ENCODE results near the gene SCN2B. TPM values are rescaled to one million over a fixed set of nuclear protein-coding genes. Genes with fewer than 3 reads are reported as not detected.

SCN2B gene
- polyA plus RNA-seq, 1 donor = 1.3 TPM

DNA sequence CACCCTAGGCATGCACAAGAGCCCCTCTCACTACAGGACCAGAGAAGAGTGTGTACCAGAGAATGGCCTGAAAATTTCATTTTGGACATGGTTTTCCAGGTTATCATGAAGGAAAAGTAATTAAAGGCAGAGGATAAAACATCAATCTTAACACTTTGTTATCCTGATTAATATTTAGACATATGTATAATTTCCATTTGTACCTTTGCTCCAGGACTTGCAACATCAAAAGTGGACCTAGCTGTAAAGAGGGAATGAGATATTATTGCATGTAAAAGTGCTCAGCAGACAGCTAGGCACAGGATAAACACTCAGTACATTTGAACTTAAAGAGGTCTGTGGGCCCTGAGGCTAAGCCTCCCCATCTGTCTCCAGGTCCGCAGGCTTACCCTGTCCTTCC, 21.8 kb downstream of the SCN2B start:
- peaks cover 45% of the 10 kb centered on the region for H3K4me1 ChIP-seq (ENCODE audit: control insufficient read depth, insufficient read depth, low read length)
- no peak overlapping the region for H3K4me3 ChIP-seq (ENCODE audit: low read length)
- no peaks in the 10 kb centered on the region for H3K36me3 ChIP-seq (ENCODE audit: control insufficient read depth, insufficient read depth, low read length)
- WGBS (ENCODE audit: insufficient coverage, low lambda C conversion rate) = no CpG with 5 or more reads among the region's 1 CpG
- peaks cover 3% of the 10 kb centered on the region for H3K9me3 ChIP-seq (ENCODE audit: control insufficient read depth, low read depth, low read length)
- peak in 1 of 2 donors; percentile 71 for DNase-seq
- H3K27me3 ChIP-seq (ENCODE audit: control insufficient read depth, insufficient read depth, low read length) = peaks cover 97% of the 10 kb centered on the region
- H3K27ac ChIP-seq (ENCODE audit: low read length) = peak overlapping the region; percentile 57

DNA sequence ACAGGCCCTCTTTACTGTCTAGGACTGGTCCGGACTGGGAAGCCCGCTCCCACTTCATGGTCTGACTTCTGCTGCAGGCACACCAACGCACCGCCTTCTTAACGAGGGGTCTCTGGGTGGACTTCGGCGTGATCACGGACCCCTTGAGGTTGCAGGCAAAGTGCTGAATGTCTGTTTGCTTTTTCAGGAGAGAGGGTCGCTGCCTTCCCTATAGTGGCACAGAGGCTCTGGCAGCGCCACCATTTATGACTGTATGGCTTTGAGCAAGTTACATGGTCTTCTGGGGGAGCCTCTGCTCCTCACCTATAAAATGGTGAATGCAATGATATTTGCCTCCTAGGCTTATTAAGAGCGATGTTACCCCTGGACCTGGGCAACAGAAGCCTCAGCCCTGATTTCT, 22.5 kb downstream of the SCN2B start:
- peak overlapping the region; percentile 20 for H3K27ac ChIP-seq (ENCODE audit: low read length)
- H3K9me3 ChIP-seq (ENCODE audit: control insufficient read depth, low read depth, low read length) = peaks cover 3% of the 10 kb centered on the region
- H3K36me3 ChIP-seq (ENCODE audit: control insufficient read depth, insufficient read depth, low read length) = no peaks in the 10 kb centered on the region
- no peak for DNase-seq
- H3K4me3 ChIP-seq (ENCODE audit: low read length) = no peak overlapping the region
- H3K27me3 ChIP-seq (ENCODE audit: control insufficient read depth, insufficient read depth, low read length) = peaks cover 96% of the 10 kb centered on the region
- no CpG with 5 or more reads among the region's 11 CpGs for WGBS (ENCODE audit: insufficient coverage, low lambda C conversion rate)
- peaks cover 45% of the 10 kb centered on the region for H3K4me1 ChIP-seq (ENCODE audit: control insufficient read depth, insufficient read depth, low read length)

DNA sequence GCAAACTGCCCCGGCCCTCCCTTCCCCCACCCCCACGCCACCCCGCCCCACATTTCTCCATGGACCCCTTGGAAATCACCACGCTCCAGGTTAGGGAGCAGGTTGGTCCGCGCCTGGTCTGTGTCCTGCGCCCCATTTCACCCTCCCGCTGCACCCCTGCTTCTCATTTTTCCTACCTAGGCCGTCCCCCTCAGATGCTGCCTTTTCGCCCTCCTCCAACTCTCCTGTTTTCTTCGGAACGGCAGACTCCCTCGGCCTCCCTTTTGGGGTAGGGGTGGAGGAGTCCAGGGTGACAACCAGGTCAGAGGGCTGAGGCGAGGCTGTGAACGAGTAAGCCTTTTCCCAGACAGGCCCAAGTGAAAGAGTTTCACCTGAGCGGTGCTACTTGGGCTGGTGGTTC, 22.9 kb downstream of the SCN2B start:
- WGBS (ENCODE audit: insufficient coverage, low lambda C conversion rate) = 20% methylated on average over 1 of the region's 16 CpGs
- peaks cover 93% of the 10 kb centered on the region for H3K27me3 ChIP-seq (ENCODE audit: control insufficient read depth, insufficient read depth, low read length)
- H3K9me3 ChIP-seq (ENCODE audit: control insufficient read depth, low read depth, low read length) = peaks cover 3% of the 10 kb centered on the region
- no peak overlapping the region for H3K27ac ChIP-seq (ENCODE audit: low read length)
- no peak for DNase-seq
- peak overlapping the region; percentile 39 for H3K4me3 ChIP-seq (ENCODE audit: low read length)
- no peaks in the 10 kb centered on the region for H3K36me3 ChIP-seq (ENCODE audit: control insufficient read depth, insufficient read depth, low read length)
- H3K4me1 ChIP-seq (ENCODE audit: control insufficient read depth, insufficient read depth, low read length) = peaks cover 45% of the 10 kb centered on the region

DNA sequence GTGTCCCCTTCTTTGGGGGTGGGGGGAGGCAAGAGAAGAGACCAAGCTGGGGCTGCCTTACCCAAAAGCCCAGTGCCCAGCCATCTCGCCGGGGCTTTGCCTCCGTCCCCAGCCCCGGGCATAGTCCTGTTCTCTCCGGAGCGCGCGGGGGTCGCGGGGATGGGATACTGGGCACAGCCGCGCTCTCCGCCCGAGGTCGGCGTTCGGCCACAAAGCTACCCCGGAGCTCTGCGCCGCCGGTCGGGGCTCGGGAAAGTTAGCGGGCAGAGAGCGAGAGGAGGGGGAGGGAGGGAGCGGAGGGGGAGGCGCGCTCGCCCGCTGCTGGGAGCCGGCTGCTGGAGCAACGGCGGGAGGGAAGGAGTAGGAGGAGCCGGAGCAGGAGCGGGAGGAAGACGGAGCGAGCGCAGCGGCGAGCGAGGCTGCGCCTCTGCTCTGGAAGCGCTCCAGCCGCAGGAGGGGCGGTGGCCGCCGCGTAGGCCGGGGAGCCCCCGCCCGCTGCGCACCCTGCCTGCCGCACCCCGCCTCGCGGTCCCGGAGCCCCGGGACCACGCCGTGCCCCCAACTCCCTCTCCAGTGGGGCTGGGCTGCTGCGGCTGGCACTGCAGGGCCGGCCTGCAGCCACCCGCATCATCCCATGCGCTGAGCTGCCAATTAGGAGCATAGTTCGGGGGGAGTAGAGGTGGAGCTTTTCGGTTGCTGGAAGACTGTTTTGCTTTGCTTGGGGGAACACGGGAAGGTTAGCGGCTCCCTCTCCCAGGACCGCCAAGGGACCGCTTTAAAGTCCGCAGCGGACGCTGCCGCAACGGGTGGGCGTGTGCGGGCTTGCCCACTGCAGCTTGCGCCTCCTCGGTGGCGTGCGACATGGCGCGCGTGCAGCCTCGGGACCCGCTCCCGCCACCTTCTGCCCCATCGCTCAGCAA, 23.6 kb downstream of the SCN2B start, which contains the start of gene SCN4B:
Gene SCN4B, minus strand, starts transcription at position 272 of the 920 bp plus-strand sequence. Its CDS starts 150 bp downstream, at position 122.
- peak within 1 kb of the TSS; percentile 39 for H3K4me3 ChIP-seq (ENCODE audit: low read length)
- no CpG with 5 or more reads among the region's 88 CpGs for WGBS (ENCODE audit: insufficient coverage, low lambda C conversion rate)
- peaks cover 93% of the 10 kb centered on the region for H3K27me3 ChIP-seq (ENCODE audit: control insufficient read depth, insufficient read depth, low read length)

DNA sequence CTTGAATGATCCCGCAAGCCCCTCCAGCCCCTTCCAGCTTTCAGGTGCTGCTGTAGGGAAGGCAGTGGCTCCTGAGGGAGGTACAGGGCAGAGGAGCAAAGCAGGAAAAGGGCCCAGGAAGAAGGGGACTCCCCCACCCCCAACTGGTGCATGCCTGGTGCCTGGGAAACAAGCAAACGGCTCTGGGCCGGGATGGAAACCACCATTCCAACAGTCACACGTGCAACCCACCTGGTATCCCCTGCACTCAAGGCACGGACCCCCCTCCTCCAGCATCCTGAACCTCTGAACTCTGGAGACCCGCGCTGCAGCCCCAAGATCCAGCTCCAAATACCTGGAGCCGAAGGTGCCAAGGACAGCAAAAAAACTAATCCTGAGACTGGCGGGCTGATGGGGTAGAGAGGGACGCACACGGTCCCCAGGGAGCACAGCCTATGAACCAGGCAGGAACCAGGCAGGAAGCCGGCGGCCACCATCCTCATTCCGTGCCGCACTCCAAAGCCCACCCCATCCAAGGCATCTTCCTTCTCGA, 24.4 kb downstream of the SCN2B start:
- Histone ChIP-seq H3K9me3 (ENCODE audit: control insufficient read depth, low read depth, low read length) (peaks cover 3% of the 10 kb centered on the region), H3K27me3 (ENCODE audit: control insufficient read depth, insufficient read depth, low read length) (peaks cover 90% of the 10 kb centered on the region), H3K4me3 (ENCODE audit: low read length) (peak overlapping the region; percentile 39), H3K36me3 (ENCODE audit: control insufficient read depth, insufficient read depth, low read length) (no peaks in the 10 kb centered on the region), H3K27ac (ENCODE audit: low read length) (no peak overlapping the region), H3K4me1 (ENCODE audit: control insufficient read depth, insufficient read depth, low read length) (peaks cover 45% of the 10 kb centered on the region)
- no peak for DNase-seq
- WGBS (ENCODE audit: insufficient coverage, low lambda C conversion rate) = no CpG with 5 or more reads among the region's 16 CpGs

More for the DNA sequence above, 23.6 kb downstream of the SCN2B start, which contains the start of gene SCN4B:
- peaks cover 3% of the 10 kb centered on the region for H3K9me3 ChIP-seq (ENCODE audit: control insufficient read depth, low read depth, low read length)
- H3K27ac ChIP-seq (ENCODE audit: low read length) = no peak within 1 kb of the TSS
- DNase-seq = peak; percentile 54 to 75
- H3K36me3 ChIP-seq (ENCODE audit: control insufficient read depth, insufficient read depth, low read length) = no peaks in the 10 kb centered on the region
- peaks cover 45% of the 10 kb centered on the region for H3K4me1 ChIP-seq (ENCODE audit: control insufficient read depth, insufficient read depth, low read length)

DNA sequence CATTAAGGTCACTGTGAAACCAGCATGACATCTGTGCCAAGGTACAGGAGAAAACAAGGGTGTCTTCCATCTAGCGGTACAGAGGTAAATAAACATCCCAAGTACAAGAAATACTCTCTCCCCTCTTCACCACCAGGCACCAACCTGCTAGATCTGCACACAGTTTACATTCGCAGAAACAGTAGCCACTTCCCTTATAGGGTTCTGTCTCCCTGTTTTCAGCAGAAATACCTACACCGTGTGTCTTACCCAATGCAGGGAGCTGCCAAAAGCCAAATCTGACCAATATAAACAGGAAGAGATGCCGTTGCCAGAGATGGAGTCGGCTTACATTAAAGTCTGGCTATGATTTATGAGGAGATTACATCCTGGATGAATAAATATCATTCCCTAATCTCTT, 25.0 kb downstream of the SCN2B start:
- peaks cover 89% of the 10 kb centered on the region for H3K27me3 ChIP-seq (ENCODE audit: control insufficient read depth, insufficient read depth, low read length)
- WGBS (ENCODE audit: insufficient coverage, low lambda C conversion rate) = no CpG with 5 or more reads among the region's 5 CpGs

DNA sequence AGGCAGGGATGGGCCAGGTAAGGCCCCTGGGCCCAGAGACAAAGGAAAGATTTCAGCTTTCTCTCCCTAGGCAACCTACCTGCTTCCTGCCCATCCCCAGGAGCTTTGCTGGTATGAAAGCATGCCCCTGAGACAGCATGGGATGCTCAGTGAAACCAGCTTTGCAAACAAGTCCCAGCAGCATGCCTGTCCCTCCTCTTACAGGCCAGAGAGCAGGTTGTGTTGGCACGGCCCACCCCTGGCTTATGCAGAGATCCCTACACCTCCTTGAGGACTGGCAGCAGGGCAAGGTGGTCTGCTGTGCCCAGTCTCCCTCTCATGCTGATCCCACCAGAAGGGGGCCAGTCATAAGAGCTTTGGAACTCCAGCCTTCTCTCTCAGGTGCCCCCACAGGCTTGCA, 26.9 kb downstream of the SCN2B start:
- no CpG with 5 or more reads among the region's 1 CpG for WGBS (ENCODE audit: insufficient coverage, low lambda C conversion rate)
- Histone ChIP-seq H3K9me3 (ENCODE audit: control insufficient read depth, low read depth, low read length) (peaks cover 3% of the 10 kb centered on the region), H3K36me3 (ENCODE audit: control insufficient read depth, insufficient read depth, low read length) (no peaks in the 10 kb centered on the region), H3K27me3 (ENCODE audit: control insufficient read depth, insufficient read depth, low read length) (peaks cover 75% of the 10 kb centered on the region), H3K27ac (ENCODE audit: low read length) (no peak overlapping the region), H3K4me1 (ENCODE audit: control insufficient read depth, insufficient read depth, low read length) (peaks cover 23% of the 10 kb centered on the region), H3K4me3 (ENCODE audit: low read length) (no peak overlapping the region)
- no peak for DNase-seq

More for the DNA sequence above, 25.0 kb downstream of the SCN2B start:
- no peaks in the 10 kb centered on the region for H3K36me3 ChIP-seq (ENCODE audit: control insufficient read depth, insufficient read depth, low read length)
- peaks cover 40% of the 10 kb centered on the region for H3K4me1 ChIP-seq (ENCODE audit: control insufficient read depth, insufficient read depth, low read length)
- no peak overlapping the region for H3K4me3 ChIP-seq (ENCODE audit: low read length)
- no peak overlapping the region for H3K27ac ChIP-seq (ENCODE audit: low read length)
- H3K9me3 ChIP-seq (ENCODE audit: control insufficient read depth, low read depth, low read length) = peaks cover 3% of the 10 kb centered on the region
- no peak for DNase-seq

DNA sequence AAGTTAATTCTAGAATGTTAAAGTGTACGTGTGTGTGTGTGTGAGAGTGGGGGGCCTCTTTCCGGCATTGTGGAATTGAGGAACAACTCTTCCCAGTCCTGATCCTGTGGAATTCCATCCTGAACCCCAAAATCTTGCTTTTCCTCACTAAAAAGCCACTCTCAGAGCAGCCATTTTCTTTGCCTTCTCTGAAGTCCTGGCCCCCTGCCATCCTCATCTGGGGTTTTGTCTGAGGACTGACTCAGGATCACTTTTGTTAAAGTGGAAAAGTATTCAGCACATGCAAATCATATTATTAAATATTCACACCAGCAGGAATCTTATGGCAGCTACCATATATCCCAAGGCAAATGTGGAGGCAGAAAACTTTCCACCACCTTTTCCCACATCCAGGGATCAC, 27.6 kb downstream of the SCN2B start:
- no peak overlapping the region for H3K27ac ChIP-seq (ENCODE audit: low read length)
- no CpG with 5 or more reads among the region's 2 CpGs for WGBS (ENCODE audit: insufficient coverage, low lambda C conversion rate)
- peaks cover 3% of the 10 kb centered on the region for H3K9me3 ChIP-seq (ENCODE audit: control insufficient read depth, low read depth, low read length)
- H3K4me3 ChIP-seq (ENCODE audit: low read length) = no peak overlapping the region
- H3K4me1 ChIP-seq (ENCODE audit: control insufficient read depth, insufficient read depth, low read length) = peaks cover 16% of the 10 kb centered on the region
- no peak for DNase-seq
- peaks cover 75% of the 10 kb centered on the region for H3K27me3 ChIP-seq (ENCODE audit: control insufficient read depth, insufficient read depth, low read length)
- no peaks in the 10 kb centered on the region for H3K36me3 ChIP-seq (ENCODE audit: control insufficient read depth, insufficient read depth, low read length)

DNA sequence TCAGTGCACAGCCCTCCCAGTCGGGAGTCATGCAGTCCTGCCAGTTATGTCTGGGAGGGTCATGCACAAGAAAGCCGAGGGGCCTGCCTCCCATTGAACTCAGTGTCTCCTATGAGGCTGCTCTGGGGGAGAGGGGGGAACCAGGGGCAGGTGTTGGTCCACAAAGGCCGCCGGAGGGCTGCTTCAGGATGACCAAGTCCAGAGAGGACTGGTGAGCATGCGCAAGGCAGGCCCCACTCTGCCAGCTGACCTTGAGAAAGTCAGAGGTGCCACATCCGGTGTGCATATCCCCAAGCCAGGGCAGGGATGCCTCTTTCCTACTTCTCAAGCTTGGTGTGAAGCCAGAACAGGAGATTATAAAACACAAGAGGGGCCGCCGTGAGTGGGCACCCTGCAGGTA, 28.2 kb downstream of the SCN2B start:
- Histone ChIP-seq H3K4me1 (ENCODE audit: control insufficient read depth, insufficient read depth, low read length) (peaks cover 11% of the 10 kb centered on the region), H3K27ac (ENCODE audit: low read length) (no peak overlapping the region), H3K27me3 (ENCODE audit: control insufficient read depth, insufficient read depth, low read length) (peaks cover 74% of the 10 kb centered on the region), H3K36me3 (ENCODE audit: control insufficient read depth, insufficient read depth, low read length) (no peaks in the 10 kb centered on the region), H3K4me3 (ENCODE audit: low read length) (no peak overlapping the region), H3K9me3 (ENCODE audit: control insufficient read depth, low read depth, low read length) (peaks cover 3% of the 10 kb centered on the region)
- no peak for DNase-seq
- no CpG with 5 or more reads among the region's 8 CpGs for WGBS (ENCODE audit: insufficient coverage, low lambda C conversion rate)

DNA sequence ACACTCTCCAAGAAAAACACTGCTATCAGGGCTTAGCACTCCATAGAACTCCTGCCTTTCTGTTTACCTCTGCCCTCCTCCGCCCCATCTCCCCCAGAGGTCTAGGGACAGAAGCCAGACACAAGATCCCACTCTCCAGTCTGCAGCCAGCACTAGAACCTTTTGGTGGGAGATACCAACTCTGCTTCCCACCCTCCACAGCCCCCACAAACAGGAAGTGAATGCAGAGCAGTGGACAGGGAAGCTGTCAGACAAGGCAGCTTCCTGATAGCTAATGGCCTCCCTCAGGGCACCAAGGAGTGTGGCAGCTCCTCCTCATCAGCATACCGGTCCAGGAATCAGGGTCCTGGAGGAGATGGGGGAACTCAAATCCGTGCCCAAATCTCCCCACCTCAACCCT, 28.9 kb downstream of the SCN2B start:
- H3K36me3 ChIP-seq (ENCODE audit: control insufficient read depth, insufficient read depth, low read length) = no peaks in the 10 kb centered on the region
- no peak for DNase-seq
- H3K9me3 ChIP-seq (ENCODE audit: control insufficient read depth, low read depth, low read length) = peaks cover under 1% of the 10 kb centered on the region
- H3K4me1 ChIP-seq (ENCODE audit: control insufficient read depth, insufficient read depth, low read length) = peaks cover 7% of the 10 kb centered on the region
- no peak overlapping the region for H3K27ac ChIP-seq (ENCODE audit: low read length)
- H3K4me3 ChIP-seq (ENCODE audit: low read length) = no peak overlapping the region
- WGBS (ENCODE audit: insufficient coverage, low lambda C conversion rate) = no CpG with 5 or more reads among the region's 3 CpGs
- H3K27me3 ChIP-seq (ENCODE audit: control insufficient read depth, insufficient read depth, low read length) = peaks cover 74% of the 10 kb centered on the region

All from large intestine (tissue), 3 donors.